ENCODE measurements around the gene SBF2.

- TF ChIP-seq, protein P1, sequence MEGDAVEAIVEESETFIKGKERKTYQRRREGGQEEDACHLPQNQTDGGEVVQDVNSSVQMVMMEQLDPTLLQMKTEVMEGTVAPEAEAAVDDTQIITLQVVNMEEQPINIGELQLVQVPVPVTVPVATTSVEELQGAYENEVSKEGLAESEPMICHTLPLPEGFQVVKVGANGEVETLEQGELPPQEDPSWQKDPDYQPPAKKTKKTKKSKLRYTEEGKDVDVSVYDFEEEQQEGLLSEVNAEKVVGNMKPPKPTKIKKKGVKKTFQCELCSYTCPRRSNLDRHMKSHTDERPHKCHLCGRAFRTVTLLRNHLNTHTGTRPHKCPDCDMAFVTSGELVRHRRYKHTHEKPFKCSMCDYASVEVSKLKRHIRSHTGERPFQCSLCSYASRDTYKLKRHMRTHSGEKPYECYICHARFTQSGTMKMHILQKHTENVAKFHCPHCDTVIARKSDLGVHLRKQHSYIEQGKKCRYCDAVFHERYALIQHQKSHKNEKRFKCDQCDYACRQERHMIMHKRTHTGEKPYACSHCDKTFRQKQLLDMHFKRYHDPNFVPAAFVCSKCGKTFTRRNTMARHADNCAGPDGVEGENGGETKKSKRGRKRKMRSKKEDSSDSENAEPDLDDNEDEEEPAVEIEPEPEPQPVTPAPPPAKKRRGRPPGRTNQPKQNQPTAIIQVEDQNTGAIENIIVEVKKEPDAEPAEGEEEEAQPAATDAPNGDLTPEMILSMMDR (IDR thresholded peaks at IDR 0.05 in 4 of 5, conservative IDR thresholded peaks at IDR 0.05 in 1 of 5), result peak in 1 of 5 experiments; percentile 38
- TF ChIP-seq POLR2A (IDR thresholded peaks at IDR 0.05), result no peak
Measured at GRCh38 chr11:10076458-10077141, 217.4 kb downstream of the SBF2 start.

Data from gastrocnemius medialis (tissue), 4 donors.